Measurements from ENCODE around the gene LRCH1. TPM values are rescaled to one million over a fixed set of nuclear protein-coding genes. Genes with fewer than 3 reads are reported as not detected.
"Not testable (repeated sequence)": the region's sequence is repeated elsewhere in the genome, so short reads cannot be mapped to it uniquely, and the experiment has no call there.

LRCH1 gene
- total and polyA plus RNA-seq, 8 donors: 2.0 to 10.5 (median 3.8) TPM

DNA sequence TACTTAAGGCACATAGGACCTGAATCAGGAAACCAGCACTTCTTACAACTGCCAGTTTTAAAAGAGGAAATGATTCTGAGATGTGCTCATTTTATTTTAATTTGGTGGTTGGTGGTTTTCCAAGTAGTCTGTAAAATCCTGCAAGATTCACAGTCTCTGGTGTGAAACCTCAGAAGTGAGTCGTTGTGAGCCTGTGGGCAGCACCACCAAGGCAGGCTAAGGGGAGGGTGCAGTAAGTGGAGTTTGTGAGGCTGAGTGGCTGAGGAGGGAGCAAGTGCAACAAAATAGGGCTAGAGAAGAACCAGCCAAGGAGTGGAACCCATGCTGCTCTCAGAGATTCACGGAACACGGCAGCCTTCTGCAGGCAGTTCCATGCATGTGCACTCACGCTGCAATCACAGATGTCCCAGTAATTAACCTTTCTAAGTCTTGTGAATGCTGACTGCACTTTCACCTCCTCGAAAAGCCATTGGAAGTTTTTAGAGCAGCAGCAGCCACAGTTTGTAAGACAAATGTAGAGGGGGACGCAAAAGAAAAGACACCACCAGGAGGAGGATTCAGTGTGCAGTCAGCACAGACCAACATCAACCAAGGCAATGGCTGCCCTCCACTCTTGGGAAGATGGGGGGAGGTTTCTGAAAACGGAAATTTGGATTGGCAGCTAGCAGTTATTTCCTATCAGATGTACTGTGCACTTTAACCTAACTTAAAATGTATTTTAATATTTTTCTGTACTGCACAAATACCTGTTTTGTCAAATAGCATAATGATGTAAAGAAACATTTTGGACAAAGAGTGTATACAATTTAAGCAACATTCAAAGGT lies 199.1 kb downstream of the LRCH1 start:
- FAIRE-seq (no peak), ATAC-seq (peak in 3 of 4 donors; percentile 17 to 68 (median 49)), DNase-seq (no peak)
- TF ChIP-seq, protein P1, sequence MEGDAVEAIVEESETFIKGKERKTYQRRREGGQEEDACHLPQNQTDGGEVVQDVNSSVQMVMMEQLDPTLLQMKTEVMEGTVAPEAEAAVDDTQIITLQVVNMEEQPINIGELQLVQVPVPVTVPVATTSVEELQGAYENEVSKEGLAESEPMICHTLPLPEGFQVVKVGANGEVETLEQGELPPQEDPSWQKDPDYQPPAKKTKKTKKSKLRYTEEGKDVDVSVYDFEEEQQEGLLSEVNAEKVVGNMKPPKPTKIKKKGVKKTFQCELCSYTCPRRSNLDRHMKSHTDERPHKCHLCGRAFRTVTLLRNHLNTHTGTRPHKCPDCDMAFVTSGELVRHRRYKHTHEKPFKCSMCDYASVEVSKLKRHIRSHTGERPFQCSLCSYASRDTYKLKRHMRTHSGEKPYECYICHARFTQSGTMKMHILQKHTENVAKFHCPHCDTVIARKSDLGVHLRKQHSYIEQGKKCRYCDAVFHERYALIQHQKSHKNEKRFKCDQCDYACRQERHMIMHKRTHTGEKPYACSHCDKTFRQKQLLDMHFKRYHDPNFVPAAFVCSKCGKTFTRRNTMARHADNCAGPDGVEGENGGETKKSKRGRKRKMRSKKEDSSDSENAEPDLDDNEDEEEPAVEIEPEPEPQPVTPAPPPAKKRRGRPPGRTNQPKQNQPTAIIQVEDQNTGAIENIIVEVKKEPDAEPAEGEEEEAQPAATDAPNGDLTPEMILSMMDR (IDR thresholded peaks at IDR 0.05): no peak
- Histone ChIP-seq H3K27me3 (no peaks in the 10 kb centered on the region), H3K36me3 (peaks cover 0 to 6% (median 0%) of the 10 kb centered on the region in 3 donors), H3K9me3 (no peaks in the 10 kb centered on the region), H3K4me1 (no peaks in the 10 kb centered on the region), H3K27ac (no peak overlapping the region), H3K4me3 (no peak overlapping the region)
- intact Hi-C loops (cut with DNase I): no loop called here
- 76 to 77% methylated on average over 7 of the region's 7 CpGs for WGBS, 2 donors

DNA sequence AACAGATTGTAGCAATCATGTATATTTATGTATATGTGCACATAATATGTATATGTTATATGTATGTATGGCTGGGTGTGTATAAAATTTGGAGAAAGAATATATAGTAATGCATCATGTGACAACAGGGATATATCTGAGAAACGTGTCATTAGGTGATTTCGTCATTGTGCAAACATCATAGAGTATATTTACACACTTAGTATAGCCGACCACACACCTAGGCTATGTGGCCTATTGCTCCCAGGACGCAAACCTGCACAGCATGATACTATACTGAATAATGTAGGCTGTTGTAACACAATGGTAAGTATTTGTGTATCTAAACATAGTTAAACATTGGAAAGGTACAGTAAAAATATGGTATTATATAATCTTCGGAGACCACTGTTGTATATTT lies 200.2 kb downstream of the LRCH1 start:
- Histone ChIP-seq H3K36me3 (peaks cover 0 to 6% (median 0%) of the 10 kb centered on the region in 3 donors), H3K27me3 (no peaks in the 10 kb centered on the region), H3K4me3 (no peak overlapping the region), H3K4me1 (no peaks in the 10 kb centered on the region), H3K27ac (no peak overlapping the region), H3K9me3 (no peaks in the 10 kb centered on the region)
- ATAC-seq (no peak), FAIRE-seq (no peak), DNase-seq (no peak)
- 66 to 71% methylated on average over 5 of the region's 5 CpGs for WGBS, 2 donors
- intact Hi-C loops (cut with DNase I): no loop called here
- TF ChIP-seq, protein P1 (IDR thresholded peaks at IDR 0.05): no peak

DNA sequence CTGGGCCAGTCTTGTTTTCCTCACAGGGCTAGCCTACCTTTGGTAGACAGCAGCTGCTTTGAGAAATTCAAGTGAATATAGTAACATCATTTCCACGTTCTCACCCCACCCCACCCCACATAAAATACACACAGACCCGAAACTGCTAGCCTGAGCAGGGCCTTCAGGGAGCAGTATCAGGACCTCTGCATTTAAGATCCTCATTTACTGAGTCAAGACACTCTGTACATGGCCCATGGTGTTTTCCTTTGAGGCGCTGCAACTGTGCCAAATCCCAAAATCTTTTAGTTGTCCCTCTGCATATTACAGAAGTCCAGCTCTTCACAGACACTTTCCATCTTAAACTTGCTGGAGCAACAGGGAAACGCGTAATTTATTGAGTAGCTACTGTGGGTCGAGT lies 200.9 kb downstream of the LRCH1 start:
- Histone ChIP-seq H3K27ac (no peak overlapping the region), H3K27me3 (no peaks in the 10 kb centered on the region), H3K4me1 (no peaks in the 10 kb centered on the region), H3K36me3 (peaks cover 0 to 6% (median 0%) of the 10 kb centered on the region in 3 donors), H3K9me3 (no peaks in the 10 kb centered on the region), H3K4me3 (no peak overlapping the region)
- TF ChIP-seq, protein P1 (IDR thresholded peaks at IDR 0.05): no peak
- DNase-seq: no peak
- FAIRE-seq: no peak
- intact Hi-C loops (cut with DNase I): no loop called here
- WGBS, 2 donors: 77 to 87% methylated on average over 6 of the region's 6 CpGs
- ATAC-seq: no peak

GRCh38 chr13:46754812-46755211 lies 201.8 kb downstream of the LRCH1 start:
- TF ChIP-seq, protein P1 (IDR thresholded peaks at IDR 0.05): no peak
- Histone ChIP-seq H3K27ac (no peak overlapping the region), H3K9me3 (no peaks in the 10 kb centered on the region), H3K4me1 (no peaks in the 10 kb centered on the region), H3K27me3 (no peaks in the 10 kb centered on the region), H3K36me3 (peaks cover 0 to 6% (median 0%) of the 10 kb centered on the region in 3 donors), H3K4me3 (no peak overlapping the region)
- intact Hi-C loops (cut with DNase I): no loop called here
- ATAC-seq (no peak), DNase-seq (no peak), FAIRE-seq (no peak)

- H3K27ac ChIP-seq; H3K36me3 ChIP-seq; DNase-seq; H3K9me3 ChIP-seq; FAIRE-seq; H3K27me3 ChIP-seq; H3K4me3 ChIP-seq; H3K4me1 ChIP-seq; intact Hi-C loops (cut with DNase I); ATAC-seq: not testable (repeated sequence)
- WGBS, 2 donors: 83 to 91% methylated on average over 1 to 4 of the region's 5 CpGs
Measured at GRCh38 chr13:46755508-46755907, 202.5 kb downstream of the LRCH1 start.

All from pancreas (tissue), 10 donors.